ENCODE results near the gene PDZRN4. TPM values are rescaled to one million over a fixed set of nuclear protein-coding genes. Genes with fewer than 3 reads are reported as not detected.

Gene PDZRN4
- total and polyA plus RNA-seq, 2 of the 4 experiments (the other 2 are of a cell fraction), result not detected

DNA sequence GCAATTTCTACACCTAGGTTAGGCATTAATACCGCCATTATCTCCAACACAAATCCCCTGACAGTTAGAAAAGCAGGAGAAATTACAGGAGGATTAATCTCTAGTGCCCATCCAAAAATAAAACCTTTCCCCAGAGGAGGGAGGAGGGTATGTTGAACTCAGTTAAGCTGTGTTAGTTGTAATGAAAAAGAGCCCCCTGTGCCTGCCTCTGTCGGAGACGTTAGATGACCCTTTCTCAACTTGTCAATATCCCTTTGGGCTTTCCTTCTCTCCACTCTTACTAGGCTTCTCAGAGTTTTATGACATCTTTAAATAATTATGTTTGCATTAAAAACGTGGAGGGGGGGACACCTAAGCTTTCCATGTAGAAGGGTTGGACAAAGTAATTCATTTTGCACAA, 278.2 kb downstream of the PDZRN4 start:
- Histone ChIP-seq H3K4me3 (ENCODE audit: insufficient read depth, low read depth, low read length) (no peak overlapping the region), H3K9me3 (ENCODE audit: control insufficient read depth, insufficient read depth, low read length) (no peaks in the 10 kb centered on the region), H2BK15ac (ENCODE audit: low read depth, low read length) (no peak overlapping the region), H2BK5ac (ENCODE audit: low read depth, low read length, poor library complexity, severe bottlenecking) (no peak overlapping the region), H4K20me1 (ENCODE audit: insufficient read depth, low read length) (no peaks in the 10 kb centered on the region), H3K14ac (replicated peaks; ENCODE audit: low read depth, low read length) (no peak overlapping the region), H3K27ac (ENCODE audit: insufficient read depth, low read length) (no peak overlapping the region), H3K9ac (ENCODE audit: low read depth, low read length) (no peak overlapping the region), H2AK5ac (ENCODE audit: low read depth, low read length) (no peak overlapping the region), H3K79me1 (ENCODE audit: low read depth in 1 of 2, low read length in 2 of 2) (no peaks in the 10 kb centered on the region), H4K5ac (ENCODE audit: low read depth, low read length) (no peak overlapping the region), H3K56ac (ENCODE audit: extremely low read depth, insufficient read depth, low read length) (no peak overlapping the region), H3K27me3 (ENCODE audit: control insufficient read depth, insufficient read depth, low read length) (no peaks in the 10 kb centered on the region), H4K91ac (ENCODE audit: insufficient read depth, low read depth, low read length) (no peak overlapping the region), H3K18ac (ENCODE audit: low read depth, low read length) (no peak overlapping the region), H2AFZ (replicated peaks; ENCODE audit: low read length, poor library complexity) (no peak overlapping the region), H3K36me3 (ENCODE audit: control insufficient read depth, insufficient read depth, low read length) (no peaks in the 10 kb centered on the region), H2BK120ac (ENCODE audit: low read depth, low read length) (no peak overlapping the region), H2BK20ac (ENCODE audit: low read depth, low read length) (no peak overlapping the region), H3K23ac (ENCODE audit: low read depth, low read length) (no peak overlapping the region), H2AK9ac (replicated peaks; ENCODE audit: low read depth, low read length, poor library complexity) (no peak overlapping the region), H3K9me1 (ENCODE audit: insufficient read depth, low read length) (no peaks in the 10 kb centered on the region), H3K4me2 (ENCODE audit: low read depth, low read length) (no peak overlapping the region), H3K4ac (ENCODE audit: low read depth, low read length) (no peak overlapping the region), H4K8ac (ENCODE audit: low read depth in 2 of 2, low read length in 2 of 2) (no peak overlapping the region; a peak in 1 of 4 replicates), H3K4me1 (ENCODE audit: control insufficient read depth, insufficient read depth, low read length) (no peaks in the 10 kb centered on the region)
- POLR2A ChIA-PET (ENCODE audit: unreplicated experiment), result no interaction called here
- CTCF ChIA-PET, result no interaction called here
- no peak for ATAC-seq (ENCODE audit: low read depth)
- BruUV-seq (replicated peaks), result no TSS peak
- DNase-seq, result no peak
- WGBS, 2 experiments (ENCODE audit: extremely low coverage in 2 of 2, insufficient read length in 1 of 2), result no CpG with 5 or more reads among the region's 4 CpGs
- TF ChIP-seq BHLHE40 (IDR thresholded peaks at IDR 0.05; ENCODE audit: low read depth, low read length), result no peak
- TF ChIP-seq, protein P1, sequence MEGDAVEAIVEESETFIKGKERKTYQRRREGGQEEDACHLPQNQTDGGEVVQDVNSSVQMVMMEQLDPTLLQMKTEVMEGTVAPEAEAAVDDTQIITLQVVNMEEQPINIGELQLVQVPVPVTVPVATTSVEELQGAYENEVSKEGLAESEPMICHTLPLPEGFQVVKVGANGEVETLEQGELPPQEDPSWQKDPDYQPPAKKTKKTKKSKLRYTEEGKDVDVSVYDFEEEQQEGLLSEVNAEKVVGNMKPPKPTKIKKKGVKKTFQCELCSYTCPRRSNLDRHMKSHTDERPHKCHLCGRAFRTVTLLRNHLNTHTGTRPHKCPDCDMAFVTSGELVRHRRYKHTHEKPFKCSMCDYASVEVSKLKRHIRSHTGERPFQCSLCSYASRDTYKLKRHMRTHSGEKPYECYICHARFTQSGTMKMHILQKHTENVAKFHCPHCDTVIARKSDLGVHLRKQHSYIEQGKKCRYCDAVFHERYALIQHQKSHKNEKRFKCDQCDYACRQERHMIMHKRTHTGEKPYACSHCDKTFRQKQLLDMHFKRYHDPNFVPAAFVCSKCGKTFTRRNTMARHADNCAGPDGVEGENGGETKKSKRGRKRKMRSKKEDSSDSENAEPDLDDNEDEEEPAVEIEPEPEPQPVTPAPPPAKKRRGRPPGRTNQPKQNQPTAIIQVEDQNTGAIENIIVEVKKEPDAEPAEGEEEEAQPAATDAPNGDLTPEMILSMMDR (conservative IDR thresholded peaks at IDR 0.05; ENCODE audit: low read depth, low read length), result no peak
- TF ChIP-seq, protein P2, sequence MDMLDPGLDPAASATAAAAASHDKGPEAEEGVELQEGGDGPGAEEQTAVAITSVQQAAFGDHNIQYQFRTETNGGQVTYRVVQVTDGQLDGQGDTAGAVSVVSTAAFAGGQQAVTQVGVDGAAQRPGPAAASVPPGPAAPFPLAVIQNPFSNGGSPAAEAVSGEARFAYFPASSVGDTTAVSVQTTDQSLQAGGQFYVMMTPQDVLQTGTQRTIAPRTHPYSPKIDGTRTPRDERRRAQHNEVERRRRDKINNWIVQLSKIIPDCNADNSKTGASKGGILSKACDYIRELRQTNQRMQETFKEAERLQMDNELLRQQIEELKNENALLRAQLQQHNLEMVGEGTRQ (IDR thresholded peaks at IDR 0.05; ENCODE audit: low read depth, low read length), result no peak
- TF ChIP-seq RFX5 (IDR thresholded peaks at IDR 0.05; ENCODE audit: low read depth, low read length), result no peak
- no peak for TF ChIP-seq RAD21 (IDR thresholded peaks at IDR 0.05; ENCODE audit: low read length)
- no peak for TF ChIP-seq FOS (IDR thresholded peaks at IDR 0.05; ENCODE audit: low read depth, low read length)
- dilution Hi-C loops (cut with HindIII; ENCODE audit: low sequenced_read_pairs, unreplicated experiment), result no loop called here
- intact Hi-C loops (cut with micrococcal nuclease), result no loop called here
- in situ Hi-C loops (cut with MboI; ENCODE audit: low sequenced_read_pairs), result no loop called here

Measured in IMR-90 (cell line).